Measurements from ENCODE around the gene MEDAG. TPM values are rescaled to one million over a fixed set of nuclear protein-coding genes. Genes with fewer than 3 reads are reported as not detected.

MEDAG gene
- total RNA-seq, 1 experiment from 2014 or later, result not detected

DNA sequence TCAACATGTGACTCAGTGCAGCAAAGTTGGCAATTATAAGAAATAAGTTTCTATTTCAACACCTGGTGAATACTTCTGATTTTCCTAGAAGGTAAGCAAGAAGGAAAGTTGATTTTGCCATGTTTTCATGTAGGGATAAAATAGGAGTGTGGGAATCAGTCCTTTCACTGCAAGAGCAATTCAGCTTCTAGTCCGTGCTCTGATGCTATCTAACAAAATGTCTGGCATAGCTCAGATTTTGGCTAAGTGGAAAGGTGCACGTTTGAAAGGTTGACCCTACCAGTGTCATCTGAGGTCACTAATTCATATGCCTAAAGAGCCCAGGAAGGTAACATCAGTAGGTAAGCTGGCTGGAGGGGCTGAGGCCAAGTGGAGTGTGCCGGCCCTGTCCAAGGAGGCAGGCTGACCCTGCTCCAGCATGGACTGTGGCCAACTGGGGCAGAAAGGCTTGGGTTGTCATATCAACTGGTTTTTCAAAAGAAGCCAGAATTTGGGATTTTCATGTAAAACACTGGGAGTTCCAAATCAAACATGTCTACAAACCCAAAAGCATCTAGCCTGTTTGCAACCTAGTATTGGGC lies 38.9 kb upstream of the MEDAG start:
- Histone ChIP-seq H3K9me2 (ENCODE audit: insufficient read depth) (no peaks in the 10 kb centered on the region), H3K36me3 (ENCODE audit: low read depth) (no peaks in the 10 kb centered on the region), H2AFZ (no peak overlapping the region), H3K4me1 (replicated peaks; ENCODE audit: insufficient read depth) (0 out of 2 replicates have a peak, but pooled peaks cover 9% of the 10 kb centered on the region), H3K27me3 (ENCODE audit: insufficient read depth, low read depth) (no peaks in the 10 kb centered on the region), H3K79me2 (ENCODE audit: low read depth) (no peaks in the 10 kb centered on the region), H3K4me2 (no peak overlapping the region), H3K9me3 (ENCODE audit: insufficient read depth, low read depth) (no peaks in the 10 kb centered on the region), H3K27ac (no peak overlapping the region), H3F3A (ENCODE audit: insufficient read depth, low read depth) (peaks cover 12% of the 10 kb centered on the region; the same call in 1 of the 2 replicates), H3K4me3 (no peak overlapping the region), H4K20me1 (ENCODE audit: insufficient read depth) (no peaks in the 10 kb centered on the region)
- ChIA-PET POLR2A (ENCODE audit: unreplicated experiment) (no interaction called here), CTCF (no interaction called here)
- intact Hi-C loops (cut with micrococcal nuclease; ENCODE audit: unreplicated experiment), result loop anchor here (10.0 kb wide), 3 partner anchors 292 to 732 kb away; partner anchors contain the start of gene HMGB1
- no peak for DNase-seq
- no TSS peak for BruUV-seq (replicated peaks)
- TF ChIP-seq EZH2 (IDR thresholded peaks at IDR 0.05; ENCODE audit: low read depth), result no peak
- TF ChIP-seq, protein P1, sequence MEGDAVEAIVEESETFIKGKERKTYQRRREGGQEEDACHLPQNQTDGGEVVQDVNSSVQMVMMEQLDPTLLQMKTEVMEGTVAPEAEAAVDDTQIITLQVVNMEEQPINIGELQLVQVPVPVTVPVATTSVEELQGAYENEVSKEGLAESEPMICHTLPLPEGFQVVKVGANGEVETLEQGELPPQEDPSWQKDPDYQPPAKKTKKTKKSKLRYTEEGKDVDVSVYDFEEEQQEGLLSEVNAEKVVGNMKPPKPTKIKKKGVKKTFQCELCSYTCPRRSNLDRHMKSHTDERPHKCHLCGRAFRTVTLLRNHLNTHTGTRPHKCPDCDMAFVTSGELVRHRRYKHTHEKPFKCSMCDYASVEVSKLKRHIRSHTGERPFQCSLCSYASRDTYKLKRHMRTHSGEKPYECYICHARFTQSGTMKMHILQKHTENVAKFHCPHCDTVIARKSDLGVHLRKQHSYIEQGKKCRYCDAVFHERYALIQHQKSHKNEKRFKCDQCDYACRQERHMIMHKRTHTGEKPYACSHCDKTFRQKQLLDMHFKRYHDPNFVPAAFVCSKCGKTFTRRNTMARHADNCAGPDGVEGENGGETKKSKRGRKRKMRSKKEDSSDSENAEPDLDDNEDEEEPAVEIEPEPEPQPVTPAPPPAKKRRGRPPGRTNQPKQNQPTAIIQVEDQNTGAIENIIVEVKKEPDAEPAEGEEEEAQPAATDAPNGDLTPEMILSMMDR (conservative IDR thresholded peaks at IDR 0.05), result no peak

DNA sequence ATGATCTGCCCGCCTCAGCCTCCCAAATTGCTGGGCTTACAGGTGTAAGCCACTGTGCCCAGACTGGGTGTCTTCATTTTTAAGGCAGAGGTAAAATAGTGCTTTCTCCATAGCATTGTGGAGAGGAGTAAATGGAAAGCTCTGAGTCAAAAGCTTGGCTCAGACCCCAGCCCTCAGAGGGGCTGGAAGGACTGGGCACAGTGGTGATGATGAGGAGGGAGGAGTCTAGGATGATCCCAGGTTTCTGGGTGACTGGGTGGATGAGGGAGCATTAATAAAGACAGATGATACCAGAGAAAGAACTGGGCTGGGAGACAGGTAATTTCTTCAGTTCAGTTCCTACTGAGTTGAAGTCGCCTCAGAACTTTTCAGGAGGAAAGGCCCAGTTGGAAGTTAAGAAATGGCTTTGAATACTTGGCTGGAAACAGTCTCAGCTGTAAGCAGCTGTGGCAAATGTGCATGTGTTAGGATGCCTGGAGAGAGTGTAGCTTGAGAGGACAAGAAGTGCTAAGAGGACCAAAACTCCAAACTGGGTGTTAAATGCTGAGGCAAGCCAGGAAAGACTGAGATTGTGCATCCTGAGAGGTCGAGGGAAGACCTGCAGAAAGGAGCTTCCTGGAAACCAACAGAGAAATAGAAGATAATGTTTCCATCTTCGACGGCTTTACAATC lies 37.1 kb upstream of the MEDAG start:
- Histone ChIP-seq H3K36me3 (ENCODE audit: low read depth) (no peaks in the 10 kb centered on the region), H3K27me3 (ENCODE audit: insufficient read depth, low read depth) (no peaks in the 10 kb centered on the region), H3F3A (ENCODE audit: insufficient read depth, low read depth) (peaks cover 12% of the 10 kb centered on the region; the same call in 1 of the 2 replicates), H3K9me2 (ENCODE audit: insufficient read depth) (no peaks in the 10 kb centered on the region), H3K4me2 (no peak overlapping the region), H2AFZ (no peak overlapping the region), H4K20me1 (ENCODE audit: insufficient read depth) (no peaks in the 10 kb centered on the region), H3K4me3 (no peak overlapping the region), H3K79me2 (ENCODE audit: low read depth) (no peaks in the 10 kb centered on the region), H3K27ac (no peak overlapping the region), H3K9me3 (ENCODE audit: insufficient read depth, low read depth) (no peaks in the 10 kb centered on the region), H3K4me1 (replicated peaks; ENCODE audit: insufficient read depth) (0 out of 2 replicates have a peak, but pooled peaks cover 9% of the 10 kb centered on the region)
- ChIA-PET POLR2A (ENCODE audit: unreplicated experiment) (no interaction called here), CTCF (interaction anchor here (0.5 kb wide), 1 partner anchor 305 kb away, joined by 5 read pairs; no protein-coding TSS in a partner anchor)
- intact Hi-C loops (cut with micrococcal nuclease; ENCODE audit: unreplicated experiment), result loop anchor here (10.0 kb wide), 3 partner anchors 294 to 734 kb away; partner anchors contain the start of gene HMGB1
- TF ChIP-seq, protein P1 (conservative IDR thresholded peaks at IDR 0.05), result no peak
- no peak for TF ChIP-seq EZH2 (IDR thresholded peaks at IDR 0.05; ENCODE audit: low read depth)
- BruUV-seq (replicated peaks), result no TSS peak
- no peak for DNase-seq

GRCh38 chr13:30869491-30869890 lies 36.6 kb upstream of the MEDAG start:
- H3K9me2 ChIP-seq (ENCODE audit: insufficient read depth), result no peaks in the 10 kb centered on the region
- TF ChIP-seq, protein P1 (conservative IDR thresholded peaks at IDR 0.05), result no peak
- no peak for TF ChIP-seq EZH2 (IDR thresholded peaks at IDR 0.05; ENCODE audit: low read depth)
- H3F3A ChIP-seq (ENCODE audit: insufficient read depth, low read depth), result peaks cover 12% of the 10 kb centered on the region; the same call in 1 of the 2 replicates
- H3K4me2 ChIP-seq, result peak overlapping the region; percentile 64
- H4K20me1 ChIP-seq (ENCODE audit: insufficient read depth), result no peaks in the 10 kb centered on the region
- H2AFZ ChIP-seq, result no peak overlapping the region
- no peaks in the 10 kb centered on the region for H3K36me3 ChIP-seq (ENCODE audit: low read depth)
- H3K4me1 ChIP-seq (replicated peaks; ENCODE audit: insufficient read depth), result 0 out of 2 replicates have a peak, but pooled peaks cover 9% of the 10 kb centered on the region
- H3K4me3 ChIP-seq, result no peak overlapping the region
- H3K9me3 ChIP-seq (ENCODE audit: insufficient read depth, low read depth), result no peaks in the 10 kb centered on the region
- DNase-seq, result no peak
- H3K27ac ChIP-seq, result no peak overlapping the region; the same call in 1 of the 2 replicates
- H3K79me2 ChIP-seq (ENCODE audit: low read depth), result no peaks in the 10 kb centered on the region
- ChIA-PET POLR2A (ENCODE audit: unreplicated experiment) (no interaction called here), CTCF (no interaction called here)
- intact Hi-C loops (cut with micrococcal nuclease; ENCODE audit: unreplicated experiment), result loop anchor here (10.0 kb wide), 3 partner anchors 295 to 735 kb away; partner anchors contain the start of gene HMGB1
- no TSS peak for BruUV-seq (replicated peaks)
- H3K27me3 ChIP-seq (ENCODE audit: insufficient read depth, low read depth), result no peaks in the 10 kb centered on the region

All from PC-9 (cell line).